ENCODE measurements around the gene SAMD4B.

- no peak for TF ChIP-seq CTCF (conservative IDR thresholded peaks at IDR 0.05)
- TF ChIP-seq EZH2 (IDR thresholded peaks at IDR 0.05; ENCODE audit: low read depth), result no peak
Observed at GRCh38 chr19:39407660-39408391, 65.6 kb downstream of the SAMD4B start.
